NCI-H460 (cell line): ENCODE data around the gene ASB3. TPM values are rescaled to one million over a fixed set of nuclear protein-coding genes. Genes with fewer than 3 reads are reported as not detected.
"Not testable (repeated sequence)": the region's sequence is repeated elsewhere in the genome, so short reads cannot be mapped to it uniquely, and the experiment has no call there.

Source experiments
- DNase-seq: peaks from one replicate; pipeline ENCODE4 v3.0.0-alpha.2; 2016; ENCODE audit warnings: low read depth; ENCODE audit errors: extremely low read depth
- polyA plus RNA-seq: library from polyadenylated mRNA; depleted of rRNA; stranded (reverse); fragments of >200 nt; gene quantifications from 2 replicates; pipeline ENCODE4 v1.2.3, GENCODE V29; 2014; cell fraction: nucleus; rRNA removed
- total RNA-seq: library from RNA; depleted of rRNA; stranded (reverse); fragments of >200 nt; shearing (Covaris generic); gene quantifications from 2 replicates; pipeline ENCODE4 v1.2.3, GENCODE V29; 2014; rRNA removed

Gene ASB3
- 16.3 and 19.8 TPM in 2 replicates for total RNA-seq
- polyA plus RNA-seq = 18.8 and 21.0 TPM in 2 replicates

- DNase-seq = peak; percentile 74
Observed at GRCh38 chr2:53786705-53787613, at the start of gene ASB3, which contains the start of gene ERLEC1. TSS of gene ASB3 (minus strand) at chr2:53786953. CDS start at chr2:53765572, 21,381 bp downstream. TSS of gene ERLEC1 (plus strand) at chr2:53787044. CDS start at chr2:53787211, 167 bp downstream.

GRCh38 chr2:53829980-53830290 lies 43.2 kb upstream of the ASB3 start:
- not testable (repeated sequence) for DNase-seq

GRCh38 chr2:53829273-53829979 lies 42.7 kb upstream of the ASB3 start:
- no peak for DNase-seq

GRCh38 chr2:53828331-53828730 lies 41.6 kb upstream of the ASB3 start:
- no peak for DNase-seq

GRCh38 chr2:53827398-53828175 lies 40.8 kb upstream of the ASB3 start:
- no peak for DNase-seq

- peak; percentile 59 for DNase-seq
Observed at GRCh38 chr2:53826587-53827397, 40.0 kb upstream of the ASB3 start.

GRCh38 chr2:53826030-53826410 lies 39.3 kb upstream of the ASB3 start:
- no peak for DNase-seq

- not testable (repeated sequence) for DNase-seq
Observed at GRCh38 chr2:53823639-53824038, 36.9 kb upstream of the ASB3 start.

GRCh38 chr2:53821810-53822209 lies 35.1 kb upstream of the ASB3 start:
- DNase-seq = no peak

- no peak for DNase-seq
Observed at GRCh38 chr2:53820711-53821110, 34.0 kb upstream of the ASB3 start.

GRCh38 chr2:53820048-53820447 lies 33.3 kb upstream of the ASB3 start:
- DNase-seq = no peak

- DNase-seq = no peak
Observed at GRCh38 chr2:53819634-53820033, 32.9 kb upstream of the ASB3 start.

GRCh38 chr2:53818854-53819435 lies 32.2 kb upstream of the ASB3 start:
- no peak for DNase-seq

- no peak for DNase-seq
Observed at GRCh38 chr2:53813151-53813550, 26.4 kb upstream of the ASB3 start.

GRCh38 chr2:53811601-53812000 lies 24.8 kb upstream of the ASB3 start:
- DNase-seq = no peak

GRCh38 chr2:53802617-53803151 lies 15.9 kb upstream of the ASB3 start:
- DNase-seq = no peak

GRCh38 chr2:53801547-53801946 lies 14.8 kb upstream of the ASB3 start:
- no peak for DNase-seq

- no peak for DNase-seq
Observed at GRCh38 chr2:53793821-53794220, 7.1 kb upstream of the ASB3 start.

- DNase-seq = no peak
Observed at GRCh38 chr2:53793261-53793660, 6.5 kb upstream of the ASB3 start.
